Mesodermal cell (in vitro differentiated cells): ENCODE data around the gene FECH.
A peak's percentile ranks its signal among the peaks of the same experiment; 100 is the strongest.
"Not testable (repeated sequence)": the region's sequence is repeated elsewhere in the genome, so short reads cannot be mapped to it uniquely, and the experiment has no call there.

ENCODE experiments used
- H3K27ac ChIP-seq: 2 replicates; pipeline ENCODE4 v1.7.0; 2013; ENCODE audit warnings: mild to moderate bottlenecking, low read depth, low read length, moderate library complexity; ENCODE audit not compliant: severe bottlenecking
- H3K36me3 ChIP-seq: 2 replicates; pipeline ENCODE4 v1.7.1; 2013; ENCODE audit warnings: mild to moderate bottlenecking, low read length, moderate library complexity; ENCODE audit not compliant: control insufficient read depth, insufficient read depth
- H3K4me1 ChIP-seq: one replicate; pipeline ENCODE4 v1.7.1; 2013; ENCODE audit warnings: mild to moderate bottlenecking, low read length; ENCODE audit not compliant: insufficient read depth, control insufficient read depth, poor library complexity, severe bottlenecking
- H3K4me3 ChIP-seq: 2 replicates; pipeline ENCODE4 v1.7.0; 2013; ENCODE audit warnings: low read length, control low read depth, mild to moderate bottlenecking; ENCODE audit not compliant: insufficient read depth, poor library complexity, severe bottlenecking; ENCODE audit errors: extremely low read depth
- H3K9me3 ChIP-seq: 2 replicates; pipeline ENCODE4 v1.7.1; 2013; ENCODE audit warnings: mild to moderate bottlenecking, low read length, moderate library complexity; ENCODE audit not compliant: control insufficient read depth
- WGBS, 2 experiments: methylation state at CpG; one replicate each; pipeline ENCODE4 v1.1.5; 2013; ENCODE audit warnings: missing lambda C conversion rate in 2 of 2; ENCODE audit not compliant: insufficient coverage in 2 of 2; 5-methylcytosine and 5-hydroxymethylcytosine counted together

The FECH gene

GRCh38 chr18:57619876-57620275 lies 33.4 kb upstream of the FECH start:
- Histone ChIP-seq H3K36me3 (peaks cover 48% of the 10 kb centered on the region), H3K4me3 (no peak overlapping the region), H3K9me3 (no peaks in the 10 kb centered on the region), H3K4me1 (no peaks in the 10 kb centered on the region), H3K27ac (no peak overlapping the region)
- 88% methylated on average over 1 to 2 of the region's 3 CpGs for WGBS, 2 experiments

- Histone ChIP-seq H3K36me3 (peaks cover 58% of the 10 kb centered on the region), H3K4me3 (no peak overlapping the region), H3K4me1 (no peaks in the 10 kb centered on the region), H3K9me3 (no peaks in the 10 kb centered on the region), H3K27ac (no peak overlapping the region)
- WGBS, 2 experiments: 93 to 95% methylated on average over 2 of the region's 3 CpGs
These were observed 32.4 kb upstream of the FECH start for GRCh38 chr18:57618910-57619309.

- Histone ChIP-seq H3K27ac (no peak overlapping the region), H3K36me3 (peaks cover 95% of the 10 kb centered on the region), H3K4me1 (no peaks in the 10 kb centered on the region), H3K4me3 (no peak overlapping the region), H3K9me3 (no peaks in the 10 kb centered on the region)
- 80% methylated on average over 1 of the region's 1 CpG; no CpG with 5 or more reads in 1 of the 2 experiments for WGBS, 2 experiments
These were observed 17.4 kb upstream of the FECH start for GRCh38 chr18:57603871-57604270.

- Histone ChIP-seq H3K9me3 (no peaks in the 10 kb centered on the region), H3K36me3 (peaks cover 31% of the 10 kb centered on the region), H3K4me3 (no peak overlapping the region), H3K4me1 (no peaks in the 10 kb centered on the region), H3K27ac (no peak overlapping the region)
These were observed 8.8 kb upstream of the FECH start for GRCh38 chr18:57595347-57595746.

GRCh38 chr18:57592716-57593115 lies 6.2 kb upstream of the FECH start:
- not testable (repeated sequence) for H3K4me1 ChIP-seq, H3K4me3 ChIP-seq, H3K27ac ChIP-seq, H3K36me3 ChIP-seq, H3K9me3 ChIP-seq
- 87 to 100% methylated on average over 2 to 3 of the region's 4 CpGs for WGBS, 2 experiments

GRCh38 chr18:57589161-57589560 lies 2.7 kb upstream of the FECH start:
- WGBS, 2 experiments: 80% methylated on average over 1 of the region's 2 CpGs; no CpG with 5 or more reads in 1 of the 2 experiments
- H3K36me3 ChIP-seq: no peaks in the 10 kb centered on the region
- no peak overlapping the region for H3K27ac ChIP-seq
- H3K4me1 ChIP-seq: peaks cover 6% of the 10 kb centered on the region
- no peak overlapping the region for H3K4me3 ChIP-seq
- no peaks in the 10 kb centered on the region for H3K9me3 ChIP-seq

GRCh38 chr18:57587098-57587661 lies 678 bp upstream of the FECH start:
- peak overlapping the region; percentile 74 for H3K4me3 ChIP-seq
- no peaks in the 10 kb centered on the region for H3K9me3 ChIP-seq
- WGBS, 2 experiments: 96 to 97% methylated on average over 7 of the region's 12 CpGs
- peak overlapping the region; percentile 79 for H3K27ac ChIP-seq
- peaks cover 7% of the 10 kb centered on the region for H3K36me3 ChIP-seq
- H3K4me1 ChIP-seq: peaks cover 6% of the 10 kb centered on the region

- Histone ChIP-seq H3K9me3 (no peaks in the 10 kb centered on the region), H3K4me1 (peaks cover 6% of the 10 kb centered on the region), H3K4me3 (peak overlapping the region; percentile 74), H3K36me3 (peaks cover 15% of the 10 kb centered on the region), H3K27ac (peak overlapping the region; percentile 79)
- WGBS, 2 experiments: 39 to 41% methylated on average over 2 to 7 of the region's 8 CpGs
These were observed 649 bp downstream of the FECH start for GRCh38 chr18:57585855-57586250.

- H3K27ac ChIP-seq: no peak overlapping the region
- WGBS, 2 experiments: 85 to 88% methylated on average over 9 of the region's 9 CpGs
These were observed 1.1 kb downstream of the FECH start for GRCh38 chr18:57585421-57585820.

GRCh38 chr18:57584444-57584843 lies 2.1 kb downstream of the FECH start:
- peaks cover 18% of the 10 kb centered on the region for H3K36me3 ChIP-seq
- H3K27ac ChIP-seq: no peak overlapping the region
- H3K4me1 ChIP-seq: peaks cover 6% of the 10 kb centered on the region
- H3K4me3 ChIP-seq: no peak overlapping the region
- H3K9me3 ChIP-seq: no peaks in the 10 kb centered on the region
- no CpG with 5 or more reads among the region's 3 CpGs for WGBS, 2 experiments

More at GRCh38 chr18:57585421-57585820, 1.1 kb downstream of the FECH start:
- Histone ChIP-seq H3K4me3 (peak overlapping the region; percentile 74), H3K9me3 (no peaks in the 10 kb centered on the region), H3K4me1 (peaks cover 6% of the 10 kb centered on the region), H3K36me3 (peaks cover 15% of the 10 kb centered on the region)

- Histone ChIP-seq H3K4me3 (no peak overlapping the region), H3K4me1 (peaks cover 6% of the 10 kb centered on the region), H3K27ac (no peak overlapping the region), H3K9me3 (no peaks in the 10 kb centered on the region), H3K36me3 (peaks cover 23% of the 10 kb centered on the region)
- 95 to 97% methylated on average over 7 to 10 of the region's 11 CpGs for WGBS, 2 experiments
These were observed 3.1 kb downstream of the FECH start for GRCh38 chr18:57583297-57583835.
